B cell (primary cell): ENCODE data around the gene NT5M.

Source experiments
- CTCF ChIP-seq: fragments of 200-600 bp; IDR thresholded peaks from one replicate; pipeline ENCODE4 v1.8.0; 2022; ENCODE audit warnings: antibody characterized with exemption, mild to moderate bottlenecking
- EZH2 ChIP-seq: IDR thresholded peaks from 2 replicates; pipeline ENCODE4 v1.6.1; 2012; ENCODE audit warnings: borderline replicate concordance, low read depth, mild to moderate bottlenecking, moderate library complexity, low read length; ENCODE audit not compliant: insufficient read depth, poor library complexity, severe bottlenecking

- TF ChIP-seq CTCF (no peak), EZH2 (no peak)
Observed at GRCh38 chr17:17366235-17366634, 63.1 kb downstream of the NT5M start.
